ENCODE data around the gene NHLRC2. TPM values are rescaled to one million over a fixed set of nuclear protein-coding genes. Genes with fewer than 3 reads are reported as not detected.

Gene NHLRC2
- total RNA-seq, 4 donors from 2014 or later = 18.3 to 140 (median 45.8) TPM

- H3K9me3 ChIP-seq = no peaks in the 10 kb centered on the region
- 24 to 42% methylated on average over 3 to 11 of the region's 11 CpGs for WGBS, 2 donors (ENCODE audit: low coverage in 1 of 2)
- H3K27ac ChIP-seq = peak overlapping the region; percentile 91 to 93 (median 92)
- DNase-seq = peak; percentile 70
- TF ChIP-seq EP300 (IDR thresholded peaks at IDR 0.05; ENCODE audit: low read depth) = peak; percentile 4
- TF ChIP-seq, protein P1, sequence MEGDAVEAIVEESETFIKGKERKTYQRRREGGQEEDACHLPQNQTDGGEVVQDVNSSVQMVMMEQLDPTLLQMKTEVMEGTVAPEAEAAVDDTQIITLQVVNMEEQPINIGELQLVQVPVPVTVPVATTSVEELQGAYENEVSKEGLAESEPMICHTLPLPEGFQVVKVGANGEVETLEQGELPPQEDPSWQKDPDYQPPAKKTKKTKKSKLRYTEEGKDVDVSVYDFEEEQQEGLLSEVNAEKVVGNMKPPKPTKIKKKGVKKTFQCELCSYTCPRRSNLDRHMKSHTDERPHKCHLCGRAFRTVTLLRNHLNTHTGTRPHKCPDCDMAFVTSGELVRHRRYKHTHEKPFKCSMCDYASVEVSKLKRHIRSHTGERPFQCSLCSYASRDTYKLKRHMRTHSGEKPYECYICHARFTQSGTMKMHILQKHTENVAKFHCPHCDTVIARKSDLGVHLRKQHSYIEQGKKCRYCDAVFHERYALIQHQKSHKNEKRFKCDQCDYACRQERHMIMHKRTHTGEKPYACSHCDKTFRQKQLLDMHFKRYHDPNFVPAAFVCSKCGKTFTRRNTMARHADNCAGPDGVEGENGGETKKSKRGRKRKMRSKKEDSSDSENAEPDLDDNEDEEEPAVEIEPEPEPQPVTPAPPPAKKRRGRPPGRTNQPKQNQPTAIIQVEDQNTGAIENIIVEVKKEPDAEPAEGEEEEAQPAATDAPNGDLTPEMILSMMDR (IDR thresholded peaks at IDR 0.05) = no peak
- TF ChIP-seq POLR2A (IDR thresholded peaks at IDR 0.05) = peak; percentile 12
- peak; percentile 37 to 59 (median 58) for TF ChIP-seq POLR2AphosphoS5 (IDR thresholded peaks at IDR 0.05)
- H3K4me3 ChIP-seq = peak overlapping the region in 1 of 4 donors; percentile 29
- no peaks in the 10 kb centered on the region for H3K36me3 ChIP-seq
- no peaks in the 10 kb centered on the region for H3K27me3 ChIP-seq
- H3K4me1 ChIP-seq = peaks cover 24 to 58% (median 51%) of the 10 kb centered on the region in 4 donors
- in situ Hi-C loops (cut with MboI; ENCODE audit: low pct_ligation_motif_present in 1 of 4, low pct_unique_long_range_greater_than_20kb in 1 of 4, low sequenced_read_pairs in 3 of 4) = no loop called here
- intact Hi-C loops (cut with DNase I; ENCODE audit: low total_unique reads) = no loop called here
These were observed 104.3 kb downstream of the NHLRC2 start for GRCh38 chr10:113958631-113959382.

DNA sequence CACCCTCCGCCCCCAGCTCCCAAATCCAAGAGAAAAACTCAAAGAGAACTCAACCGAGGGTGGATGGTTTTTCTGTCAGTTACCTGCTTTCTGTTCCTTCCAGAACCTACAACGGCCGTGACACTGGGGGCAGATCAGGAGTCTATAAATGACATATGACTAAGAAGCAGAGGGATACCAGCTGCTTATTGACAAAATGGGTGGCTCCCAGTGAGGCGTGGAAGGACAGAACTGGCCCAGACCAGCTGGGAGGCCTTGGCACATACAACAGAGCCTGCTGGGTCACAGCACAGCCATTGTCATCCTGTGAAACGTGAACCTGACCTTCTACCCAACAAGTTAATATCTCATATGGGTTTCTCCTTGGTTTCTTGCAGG is 104.9 kb downstream of the NHLRC2 start:
- peak overlapping the region; percentile 91 to 93 (median 92) for H3K27ac ChIP-seq
- 37 to 52% methylated on average over 2 to 6 of the region's 6 CpGs for WGBS, 2 donors (ENCODE audit: low coverage in 1 of 2)
- no peaks in the 10 kb centered on the region for H3K9me3 ChIP-seq
- TF ChIP-seq, protein P1 (IDR thresholded peaks at IDR 0.05) = no peak
- TF ChIP-seq POLR2AphosphoS5 (IDR thresholded peaks at IDR 0.05) (peak; percentile 15 to 90 (median 84)), EP300 (IDR thresholded peaks at IDR 0.05; ENCODE audit: low read depth) (peak; percentile 71), POLR2A (IDR thresholded peaks at IDR 0.05) (peak; percentile 74)
- in situ Hi-C loops (cut with MboI; ENCODE audit: low pct_ligation_motif_present in 1 of 4, low pct_unique_long_range_greater_than_20kb in 1 of 4, low sequenced_read_pairs in 3 of 4) = no loop called here
- H3K36me3 ChIP-seq = no peaks in the 10 kb centered on the region
- DNase-seq = peak; percentile 84
- peaks cover 24 to 58% (median 51%) of the 10 kb centered on the region in 4 donors for H3K4me1 ChIP-seq
- intact Hi-C loops (cut with DNase I; ENCODE audit: low total_unique reads) = no loop called here
- peak overlapping the region in 1 of 4 donors; percentile 29 for H3K4me3 ChIP-seq
- H3K27me3 ChIP-seq = no peaks in the 10 kb centered on the region

DNA sequence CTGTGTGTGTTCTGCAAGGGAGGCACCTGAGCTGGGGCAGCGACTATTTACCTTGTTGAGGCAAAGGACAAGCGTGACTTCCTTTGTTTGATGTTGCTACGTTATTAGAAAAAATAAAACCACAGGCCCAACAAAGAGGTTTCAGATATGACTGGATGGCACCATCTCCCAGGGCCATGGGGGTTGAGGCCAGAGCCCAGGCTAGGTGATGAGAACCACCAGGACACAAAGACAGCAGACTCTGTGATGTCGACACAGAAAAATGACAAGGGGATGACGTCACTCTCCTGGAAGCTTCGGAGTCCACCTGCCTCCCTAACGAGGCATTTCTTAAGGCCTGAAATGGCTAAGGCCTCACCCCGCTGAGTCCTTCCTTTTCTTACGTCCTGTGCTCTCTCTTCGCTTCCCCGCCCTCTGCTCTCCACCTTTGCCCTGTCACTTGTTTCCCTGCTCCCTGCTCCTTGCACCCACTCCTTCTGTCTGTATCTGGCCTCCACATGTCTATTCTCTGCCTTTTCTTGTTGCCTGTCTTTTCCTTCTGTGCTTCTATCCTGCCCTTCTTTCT is 106.2 kb downstream of the NHLRC2 start:
- Histone ChIP-seq H3K4me3 (peak overlapping the region in 1 of 4 donors; percentile 27), H3K27ac (peak overlapping the region; percentile 91 to 93 (median 92)), H3K36me3 (no peaks in the 10 kb centered on the region), H3K9me3 (no peaks in the 10 kb centered on the region), H3K4me1 (peaks cover 24 to 58% (median 51%) of the 10 kb centered on the region in 4 donors), H3K27me3 (no peaks in the 10 kb centered on the region)
- TF ChIP-seq POLR2A (IDR thresholded peaks at IDR 0.05) (peak; percentile 35), EP300 (IDR thresholded peaks at IDR 0.05; ENCODE audit: low read depth) (no peak), POLR2AphosphoS5 (IDR thresholded peaks at IDR 0.05) (peak in 2 of 3 donors; percentile 42 to 74)
- 37 to 57% methylated on average over 5 to 11 of the region's 11 CpGs for WGBS, 2 donors (ENCODE audit: low coverage in 1 of 2)
- in situ Hi-C loops (cut with MboI; ENCODE audit: low pct_ligation_motif_present in 1 of 4, low pct_unique_long_range_greater_than_20kb in 1 of 4, low sequenced_read_pairs in 3 of 4) = no loop called here
- peak; percentile 83 for DNase-seq
- intact Hi-C loops (cut with DNase I; ENCODE audit: low total_unique reads) = no loop called here

- in situ Hi-C loops (cut with MboI; ENCODE audit: low pct_ligation_motif_present in 1 of 4, low pct_unique_long_range_greater_than_20kb in 1 of 4, low sequenced_read_pairs in 3 of 4) = no loop called here
These were observed 106.9 kb downstream of the NHLRC2 start for GRCh38 chr10:113961182-113962031.

More at GRCh38 chr10:113961182-113962031, 106.9 kb downstream of the NHLRC2 start:
- peak; percentile 44 for DNase-seq
- intact Hi-C loops (cut with DNase I; ENCODE audit: low total_unique reads) = no loop called here
- TF ChIP-seq, protein P1 (IDR thresholded peaks at IDR 0.05) = no peak
- TF ChIP-seq POLR2AphosphoS5 (IDR thresholded peaks at IDR 0.05) (no peak), POLR2A (IDR thresholded peaks at IDR 0.05) (no peak), EP300 (IDR thresholded peaks at IDR 0.05; ENCODE audit: low read depth) (no peak)
- 33 to 56% methylated on average over 3 to 14 of the region's 14 CpGs for WGBS, 2 donors (ENCODE audit: low coverage in 1 of 2)
- Histone ChIP-seq H3K36me3 (no peaks in the 10 kb centered on the region), H3K9me3 (no peaks in the 10 kb centered on the region), H3K4me1 (peaks cover 24 to 58% (median 51%) of the 10 kb centered on the region in 4 donors), H3K4me3 (no peak overlapping the region), H3K27ac (peak overlapping the region; percentile 91 to 93 (median 92)), H3K27me3 (no peaks in the 10 kb centered on the region)

Measured in transverse colon (tissue), 4 donors.